ENCODE results near the gene WDR87. TPM values are rescaled to one million over a fixed set of nuclear protein-coding genes. Genes with fewer than 3 reads are reported as not detected.
"Not testable (repeated sequence)": the region's sequence is repeated elsewhere in the genome, so short reads cannot be mapped to it uniquely, and the experiment has no call there.

The WDR87 gene
- total RNA-seq, 2 donors from 2014 or later, result not detected

DNA sequence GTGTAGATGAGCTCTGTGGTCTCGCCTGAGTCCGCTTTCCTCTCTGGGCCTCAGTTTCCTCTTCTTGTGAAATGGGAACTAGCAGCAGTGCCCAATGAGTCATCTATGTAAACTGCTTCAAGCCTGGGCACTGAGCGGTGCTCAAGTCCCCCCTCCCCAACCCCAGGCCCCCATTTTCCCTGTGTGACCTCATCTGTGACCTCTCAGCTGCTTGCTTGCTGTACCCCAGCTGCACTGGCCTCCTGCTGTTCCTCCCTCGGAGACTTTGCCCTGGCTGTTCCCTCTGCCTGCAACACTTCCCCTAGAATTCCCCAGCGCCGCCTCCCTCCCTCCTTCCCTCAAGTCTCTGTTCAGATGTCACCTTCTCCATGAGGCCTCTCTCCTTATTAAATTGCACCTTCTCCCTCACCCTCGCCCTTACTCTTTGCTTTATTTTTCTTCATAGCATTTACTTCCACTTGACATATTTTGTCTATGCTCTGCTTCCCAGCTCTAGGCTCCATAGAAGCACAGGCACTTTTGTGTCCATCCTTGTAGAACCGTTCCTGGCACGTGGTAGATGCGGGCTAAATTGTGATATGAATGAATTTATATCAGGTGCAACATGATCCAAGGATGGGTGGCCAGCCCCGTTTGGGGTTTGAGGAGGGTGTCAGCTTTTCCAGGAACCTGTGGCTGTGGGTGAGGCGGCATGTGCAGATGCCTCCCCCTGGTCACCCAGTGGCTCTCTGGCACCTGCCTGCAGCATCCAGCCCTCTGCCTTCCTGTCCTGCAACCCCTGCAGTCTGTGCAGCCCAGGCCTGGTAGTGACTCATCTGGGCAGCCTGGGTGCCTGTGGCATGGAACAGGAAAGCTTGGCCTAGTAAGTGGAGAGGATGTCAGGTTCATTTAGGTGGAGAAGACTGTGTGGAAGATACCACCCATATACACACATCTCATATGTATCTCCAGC lies 26.9 kb upstream of the WDR87 start:
- DNase-seq, result no peak
- peak; percentile 17 to 65 for ATAC-seq
- intact Hi-C loops (cut with DNase I), result no loop called here

- peak; percentile 33 to 61 for ATAC-seq
- DNase-seq, result peak; percentile 42
- intact Hi-C loops (cut with DNase I), result no loop called here
Observed at GRCh38 chr19:37931881-37932655, 25.7 kb upstream of the WDR87 start.

DNA sequence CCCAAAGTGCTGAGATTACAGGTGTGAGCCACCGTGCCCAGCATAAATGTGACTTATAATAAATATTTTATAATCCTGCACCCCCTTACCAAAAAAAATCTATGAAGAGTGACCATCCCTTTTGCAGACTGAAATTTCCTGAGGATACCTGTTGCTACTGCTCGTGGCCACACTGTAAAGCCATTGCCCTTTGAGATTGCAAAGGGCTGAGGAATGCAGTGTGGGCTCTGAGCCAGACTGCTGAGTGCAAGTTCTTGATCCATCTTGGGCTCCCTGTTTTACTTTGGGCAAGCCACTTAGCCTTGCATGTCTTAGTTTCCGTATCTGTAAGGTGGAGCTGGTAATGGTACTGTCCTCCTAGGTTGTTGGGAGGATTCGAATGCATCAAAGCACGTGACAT lies 24.0 kb upstream of the WDR87 start:
- ATAC-seq (no peak), DNase-seq (no peak)
- intact Hi-C loops (cut with DNase I), result no loop called here

DNA sequence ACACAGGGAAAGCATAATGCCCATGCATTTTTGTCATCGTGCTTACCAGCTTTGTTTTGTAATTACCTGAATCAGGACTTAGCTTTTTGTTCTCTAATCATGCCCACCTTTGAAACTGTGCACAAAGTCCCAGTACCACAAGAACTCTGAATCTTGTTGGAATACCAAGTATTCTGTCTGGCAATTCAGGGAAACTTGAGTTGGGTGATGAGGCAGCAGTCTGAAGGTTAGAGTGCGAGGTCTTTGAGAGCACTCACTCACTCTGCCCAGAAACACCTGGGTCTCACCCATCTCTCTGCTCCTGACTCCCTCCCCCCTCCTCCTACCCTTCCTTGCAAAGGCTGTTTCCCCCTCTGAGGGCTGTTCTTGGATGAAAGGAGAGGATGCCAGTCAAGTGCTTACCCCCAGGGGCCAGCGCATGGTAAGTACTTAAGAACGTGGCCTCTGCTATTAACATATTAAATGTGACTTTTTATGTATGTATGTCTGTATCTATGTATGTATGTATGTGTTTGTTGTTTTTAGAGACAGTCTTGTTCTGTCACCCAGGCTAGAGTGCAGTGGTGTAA lies 23.0 kb upstream of the WDR87 start:
- intact Hi-C loops (cut with DNase I), result no loop called here
- ATAC-seq, result no peak
- no peak for DNase-seq

DNA sequence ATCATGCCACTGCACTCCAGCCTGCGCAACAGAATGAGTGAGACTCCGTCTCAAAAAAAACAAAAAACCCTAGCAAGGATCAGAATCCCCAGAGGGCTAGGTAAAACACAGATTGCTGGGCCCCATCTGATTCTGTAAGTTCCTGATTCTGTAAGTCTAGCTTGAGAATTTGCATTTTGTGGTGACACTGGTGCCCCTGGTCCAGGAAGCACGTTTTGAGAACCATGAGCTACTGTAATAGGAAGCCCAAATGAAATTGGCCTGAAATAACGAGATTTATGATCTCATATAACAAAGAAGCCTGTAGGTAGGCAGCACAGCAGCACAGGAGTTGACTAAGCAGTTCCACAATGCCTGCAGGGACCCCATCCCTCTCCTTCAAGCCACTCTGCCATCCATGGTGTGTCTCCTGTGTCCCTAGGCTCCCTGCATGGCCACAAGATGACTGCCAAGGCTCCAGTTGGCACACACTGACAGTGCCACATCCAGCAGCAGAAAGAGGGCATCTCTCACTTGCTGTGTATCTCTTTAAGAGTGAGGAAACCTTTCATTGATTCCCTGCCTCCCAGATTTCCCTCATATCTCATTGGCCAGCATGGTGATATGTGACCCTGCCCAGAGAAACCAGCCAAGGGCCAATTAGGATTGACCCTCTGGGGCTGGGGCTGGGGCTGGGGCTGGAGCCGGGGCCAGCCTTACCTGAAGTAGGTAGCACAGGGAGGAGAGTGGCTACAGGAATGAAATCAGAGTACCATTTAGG lies 22.3 kb upstream of the WDR87 start:
- no peak for DNase-seq
- ATAC-seq, result no peak
- intact Hi-C loops (cut with DNase I), result no loop called here

DNA sequence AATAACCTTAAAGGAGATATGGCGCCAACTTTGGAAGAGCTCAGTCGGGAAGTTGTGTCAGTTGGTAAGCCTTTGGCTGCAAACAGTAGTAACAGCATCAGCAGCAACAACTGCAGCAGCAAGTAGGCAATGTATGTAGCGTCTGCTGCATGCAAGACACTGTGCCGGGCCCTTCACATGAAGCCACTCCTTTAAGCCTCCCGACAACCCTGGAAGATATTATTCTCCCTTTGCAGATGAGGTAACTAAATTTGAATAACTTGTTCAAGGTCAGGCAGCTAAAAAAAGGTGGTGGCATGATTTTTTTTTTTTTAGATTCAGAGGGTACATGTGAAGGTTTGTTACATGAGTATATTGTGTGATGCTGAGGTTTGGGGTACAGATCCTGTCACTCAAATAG lies 20.3 kb upstream of the WDR87 start:
- DNase-seq, result no peak
- intact Hi-C loops (cut with DNase I), result no loop called here
- no peak for ATAC-seq

DNA sequence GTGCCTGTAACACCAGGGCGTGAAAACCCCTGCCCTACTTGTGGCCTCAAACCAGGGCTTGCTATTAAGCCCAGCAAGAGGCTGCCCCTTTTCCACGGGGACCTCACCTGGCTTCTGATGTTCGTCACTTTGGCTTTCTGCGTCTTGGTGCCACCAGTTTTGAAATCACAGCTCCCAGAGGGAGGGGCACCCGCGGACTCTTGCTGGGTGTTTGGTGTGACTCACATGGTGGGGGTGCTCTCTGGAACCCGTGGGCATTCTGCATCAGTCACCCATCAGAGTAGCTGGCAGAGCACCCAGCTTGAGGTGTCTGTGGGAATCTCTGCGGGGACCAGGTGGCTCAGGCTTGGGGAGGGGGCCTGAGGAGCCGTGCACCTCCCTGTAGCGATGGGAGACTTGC lies 19.9 kb upstream of the WDR87 start:
- intact Hi-C loops (cut with DNase I), result no loop called here

GRCh38 chr19:37925212-37925611 lies 18.8 kb upstream of the WDR87 start:
- DNase-seq, result no peak
- no peak for ATAC-seq
- intact Hi-C loops (cut with DNase I), result no loop called here

More for the DNA sequence above, 19.9 kb upstream of the WDR87 start:
- ATAC-seq (no peak), DNase-seq (no peak)

DNA sequence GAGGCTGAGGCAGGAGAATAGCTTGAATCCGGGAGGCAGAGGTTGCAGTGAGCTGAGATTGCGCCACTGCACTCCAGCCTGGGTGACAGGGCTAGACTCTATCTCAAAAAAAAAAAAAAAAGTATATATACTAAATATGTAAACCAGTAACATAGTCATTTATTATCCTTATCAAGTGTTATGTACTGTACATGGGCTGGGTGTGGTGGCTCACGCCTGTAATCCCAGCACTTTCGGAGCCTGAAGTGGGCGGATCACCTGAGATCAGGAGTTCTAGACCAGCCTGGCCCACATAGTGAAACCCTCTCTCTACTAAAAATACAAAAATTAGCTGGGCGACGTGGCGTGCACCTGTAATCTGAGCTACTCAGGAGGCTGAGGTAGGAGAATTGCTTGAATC lies 18.2 kb upstream of the WDR87 start:
- intact Hi-C loops (cut with DNase I); ATAC-seq; DNase-seq: not testable (repeated sequence)

DNA sequence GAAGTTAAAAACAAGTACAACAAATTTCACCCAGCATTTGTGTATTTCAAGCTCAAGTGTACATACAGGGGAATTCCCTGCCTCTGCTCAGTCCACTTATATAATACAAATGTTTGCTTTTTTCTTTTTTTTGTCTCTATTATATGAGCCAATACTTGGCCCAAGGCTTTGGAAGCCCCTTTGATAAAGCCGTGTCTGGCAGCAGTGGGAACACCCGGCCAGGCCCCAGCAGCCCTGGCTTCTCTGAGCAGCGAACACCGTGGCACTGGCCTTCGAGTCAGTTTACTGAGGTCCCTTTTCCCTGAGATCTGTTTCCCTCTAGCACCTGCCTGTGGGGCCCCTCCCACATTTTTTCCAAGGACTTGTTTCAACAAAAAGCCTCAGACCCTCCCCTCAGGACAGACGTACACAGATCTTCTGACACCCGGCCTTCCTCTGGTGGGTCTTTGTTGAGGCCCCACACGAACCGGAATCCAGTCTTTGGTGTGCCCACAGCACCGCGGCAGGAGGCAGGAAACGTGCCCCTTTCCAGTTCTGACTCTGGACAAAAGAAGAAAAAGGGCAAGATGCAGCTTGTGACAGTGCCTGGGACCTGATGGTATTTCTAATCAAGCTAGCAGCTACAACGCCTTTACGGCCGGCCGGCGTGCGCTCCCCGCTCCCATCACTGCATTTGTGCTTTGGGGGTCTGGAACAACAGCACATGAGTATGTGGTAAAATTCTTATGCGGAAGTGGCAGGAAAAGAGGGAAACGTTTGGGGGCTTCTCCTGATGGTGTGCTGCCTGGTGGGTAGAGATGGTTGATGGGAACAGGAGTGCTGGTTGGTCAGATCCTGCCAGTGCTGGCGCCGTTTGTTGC lies 14.4 kb upstream of the WDR87 start:
- DNase-seq, result no peak
- no peak for ATAC-seq
- intact Hi-C loops (cut with DNase I), result no loop called here

GRCh38 chr19:37914908-37915307 lies 8.5 kb upstream of the WDR87 start:
- ATAC-seq (no peak), DNase-seq (no peak)
- intact Hi-C loops (cut with DNase I), result no loop called here

GRCh38 chr19:37909661-37910199 lies 3.3 kb upstream of the WDR87 start:
- intact Hi-C loops (cut with DNase I), result loop anchor here in 1 of 2 donors (5.0 kb wide), 1 partner anchor 93 kb away; no protein-coding TSS in a partner anchor
- DNase-seq (no peak), ATAC-seq (no peak)

DNA sequence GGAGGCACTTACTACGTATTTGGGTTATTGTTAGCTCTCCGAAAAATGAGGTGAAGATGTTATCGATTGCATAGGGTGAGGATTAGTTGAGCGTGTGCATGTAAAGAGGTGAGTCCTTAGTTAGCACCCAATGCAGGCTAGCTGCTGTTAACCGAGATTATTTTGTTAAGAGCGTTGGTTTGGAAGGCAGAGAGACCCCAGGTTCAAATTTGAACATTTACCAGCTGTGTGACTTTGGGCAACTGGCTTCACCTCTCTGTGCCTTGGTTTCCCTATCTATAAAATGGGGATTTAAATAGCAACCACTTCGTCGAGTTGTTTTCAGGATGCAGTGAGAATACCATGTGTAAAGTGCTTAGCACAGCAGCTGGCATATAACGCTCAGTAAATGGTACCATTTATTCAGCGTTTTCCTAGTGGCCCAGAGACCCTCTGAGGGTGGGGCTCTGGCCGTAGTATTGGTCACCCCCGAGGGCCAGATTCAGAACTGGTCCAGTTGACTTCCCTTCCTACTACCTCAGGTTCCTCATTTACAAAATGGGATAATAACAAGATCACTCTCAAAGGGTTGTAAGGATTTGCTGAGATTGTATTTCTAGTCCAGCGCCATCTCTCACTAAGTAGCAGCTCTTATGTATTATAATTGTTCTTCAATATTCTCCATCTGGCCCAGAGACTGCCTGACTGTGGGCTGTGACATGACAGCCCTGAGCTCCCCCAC lies 1.5 kb upstream of the WDR87 start:
- no peak for ATAC-seq
- intact Hi-C loops (cut with DNase I), result loop anchor here in 1 of 2 donors (5.0 kb wide), 1 partner anchor 94 kb away; no protein-coding TSS in a partner anchor
- DNase-seq, result no peak

DNA sequence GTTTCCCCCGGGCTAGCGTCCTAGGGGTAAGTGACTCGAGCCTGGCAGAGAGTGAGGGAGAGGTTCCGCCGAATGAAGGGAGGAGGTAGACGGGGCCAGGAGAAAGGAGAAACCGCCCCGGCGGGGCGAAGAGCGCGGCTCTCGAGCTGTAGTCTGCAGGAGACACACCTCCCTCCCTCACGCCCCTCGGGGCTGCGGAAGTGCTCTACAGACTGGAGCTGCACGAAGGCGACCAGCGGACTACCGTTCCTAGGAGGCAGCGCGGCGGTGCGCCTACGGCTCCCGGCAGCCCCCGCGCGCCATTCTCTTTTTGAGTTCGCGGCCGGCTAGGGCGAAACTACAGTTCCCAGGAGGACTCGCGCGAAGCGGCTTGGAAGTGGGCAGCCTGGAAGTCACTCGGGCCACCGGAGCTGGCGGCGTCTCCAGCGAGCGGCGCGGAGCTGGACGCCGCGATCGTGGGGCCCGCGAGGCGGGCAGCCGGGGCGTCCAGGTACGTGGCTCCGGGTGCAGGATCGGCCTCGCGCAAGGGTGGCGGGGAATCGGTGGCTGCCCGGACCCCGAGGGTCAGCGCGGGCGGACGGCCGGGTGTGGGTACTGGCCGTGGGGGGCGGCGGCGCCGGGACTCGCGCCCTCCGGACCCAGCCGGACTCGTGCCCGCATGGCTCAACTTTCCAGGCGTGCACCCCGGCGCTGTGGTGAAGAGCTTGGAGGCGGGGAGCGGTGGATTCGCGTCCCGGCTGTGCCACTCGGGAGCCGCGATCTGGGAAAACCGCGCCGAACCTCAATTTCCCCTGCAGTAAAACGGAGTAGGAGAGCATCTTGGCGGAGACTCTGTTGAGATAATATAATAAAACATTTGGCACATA lies 708 bp upstream of the WDR87 start, which contains the start of gene SIPA1L3:
Gene SIPA1L3, plus strand, starts transcription at position 340 of the 866 bp plus-strand sequence. CDS start 174,358 bp downstream, outside the sequence.
- DNase-seq (peak; percentile 96), ATAC-seq (peak; percentile 99)
- intact Hi-C loops (cut with DNase I), result loop anchor here in 1 of 2 donors (5.0 kb wide), 1 partner anchor 95 kb away; no protein-coding TSS in a partner anchor

DNA sequence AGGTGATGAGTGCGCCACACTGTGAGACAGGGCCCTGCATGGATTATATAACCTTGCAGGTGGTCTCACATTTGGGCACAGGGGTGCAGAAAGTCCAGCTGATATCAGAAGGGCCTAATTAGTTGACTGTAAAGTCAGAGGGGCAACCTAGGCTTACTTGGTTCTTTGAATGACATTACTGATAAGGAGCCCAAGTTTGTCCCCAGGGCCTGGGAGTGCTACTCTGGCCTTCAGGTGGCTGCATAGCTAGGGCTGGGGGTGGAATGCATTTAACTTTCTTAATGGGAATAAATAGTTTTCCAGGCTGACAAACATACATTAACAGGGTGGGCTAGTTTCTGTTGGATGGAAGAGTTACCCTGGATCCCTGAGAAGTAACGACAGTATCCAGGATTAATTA lies 3.3 kb downstream of the WDR87 start:
- intact Hi-C loops (cut with DNase I), result loop anchor here (5.0 kb wide), 1 partner anchor 194 kb away; no protein-coding TSS in a partner anchor
- ATAC-seq (no peak), DNase-seq (no peak)

DNA sequence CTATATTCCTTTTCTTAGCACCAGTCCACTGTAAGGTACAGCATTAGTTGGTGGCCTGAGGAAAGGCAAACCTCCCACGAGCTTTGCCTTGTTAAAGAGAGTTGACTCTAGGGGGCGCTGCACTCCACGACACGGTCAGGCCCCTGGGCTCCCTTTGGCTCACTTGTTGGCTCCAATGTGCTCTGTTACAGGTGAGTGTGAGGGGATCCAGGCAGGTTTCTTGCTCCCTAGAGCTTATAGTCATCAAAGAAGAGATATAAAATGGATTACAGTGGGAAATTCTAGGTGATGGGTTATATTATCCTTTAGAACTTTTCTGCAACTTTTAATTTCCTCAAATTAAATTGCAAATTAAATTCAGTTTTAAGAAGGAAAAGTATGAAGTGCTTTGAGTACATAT lies 3.7 kb downstream of the WDR87 start:
- intact Hi-C loops (cut with DNase I), result loop anchor here (5.0 kb wide), 1 partner anchor 195 kb away; no protein-coding TSS in a partner anchor
- DNase-seq (peak; percentile 80), ATAC-seq (peak in 1 of 2 donors; percentile 20)

Data from left cardiac atrium (tissue), 4 donors.